IMR-90 (cell line): ENCODE measurements around the gene NCS1. TPM values are rescaled to one million over a fixed set of nuclear protein-coding genes. Genes with fewer than 3 reads are reported as not detected.

ENCODE experiments used
- ATAC-seq: fragments of 200-7000 bp; cut with Tn5 transposase; 2 replicates; pipeline ENCODE4 v1.9.1; 2020; ENCODE audit warnings: low read depth, mild to moderate bottlenecking, moderate library complexity
- BruUV-seq: library from RNA; stranded (reverse); fragments of 400-500 nt; replicated peaks from 2 replicates; lab custom pipeline; 2021; lab: Mats Ljungman, UMichigan
- CTCF ChIA-PET: fragments of 300-600 bp; formaldehyde crosslinking; extraction: SDS; loops from one replicate; lab custom pipeline; 2021; ENCODE audit warnings: antibody characterized with exemption; lab: Yijun Ruan, JAX
- POLR2A ChIA-PET: fragments of 300-600 bp; sonication (Branson Sonifier 250); formaldehyde crosslinking; loops from one replicate; lab custom pipeline; 2022; ENCODE audit warnings: antibody characterized with exemption; ENCODE audit not compliant: unreplicated experiment; lab: Charles Lee
- DNase-seq: peaks from one replicate; pipeline ENCODE4 v3.0.0; 2013
- H2AFZ ChIP-seq: replicated peaks from 2 replicates; pipeline ENCODE3; 2013; ENCODE audit warnings: low read length, mild to moderate bottlenecking; ENCODE audit not compliant: poor library complexity
- H2AK5ac ChIP-seq: 2 replicates; pipeline ENCODE4 v1.6.1; 2013; ENCODE audit warnings: low read depth, low read length, inconsistent platforms
- H2AK9ac ChIP-seq: replicated peaks from 2 replicates; pipeline ENCODE3; 2013; ENCODE audit warnings: mild to moderate bottlenecking, low read depth, low read length, moderate library complexity; ENCODE audit not compliant: poor library complexity
- H2BK120ac ChIP-seq: 2 replicates; pipeline ENCODE4 v1.6.1; 2013; ENCODE audit warnings: low read depth, low read length, inconsistent platforms
- H2BK15ac ChIP-seq: 3 replicates; pipeline ENCODE4 v1.6.1; 2013; ENCODE audit warnings: low read depth, low read length, inconsistent platforms
- H2BK20ac ChIP-seq: 2 replicates; pipeline ENCODE4 v1.6.1; 2013; ENCODE audit warnings: low read depth, mild to moderate bottlenecking, inconsistent platforms, low read length, moderate library complexity
- H2BK5ac ChIP-seq: 2 replicates; pipeline ENCODE4 v1.6.1; 2013; ENCODE audit warnings: mild to moderate bottlenecking, low read depth, low read length, inconsistent platforms; ENCODE audit not compliant: poor library complexity, severe bottlenecking
- H3K14ac ChIP-seq: replicated peaks from 2 replicates; pipeline ENCODE4 v1.6.1; 2013; ENCODE audit warnings: low read depth, low read length, inconsistent platforms
- H3K18ac ChIP-seq: 2 replicates; pipeline ENCODE4 v1.6.1; 2013; ENCODE audit warnings: low read depth, low read length, control low read depth
- H3K23ac ChIP-seq: 2 replicates; pipeline ENCODE4 v1.6.1; 2013; ENCODE audit warnings: low read depth, low read length, inconsistent platforms
- H3K27ac ChIP-seq: 2 replicates; pipeline ENCODE4 v1.5.1; 2013; ENCODE audit warnings: mild to moderate bottlenecking, control low read depth, low read length; ENCODE audit not compliant: insufficient read depth
- H3K27me3 ChIP-seq: 2 replicates; pipeline ENCODE4 v1.6.1; 2013; ENCODE audit warnings: low read length; ENCODE audit not compliant: control insufficient read depth, insufficient read depth
- H3K36me3 ChIP-seq: 2 replicates; pipeline ENCODE4 v1.6.1; 2013; ENCODE audit warnings: low read length, mixed read lengths; ENCODE audit not compliant: control insufficient read depth, insufficient read depth
- H3K4ac ChIP-seq: 2 replicates; pipeline ENCODE4 v1.6.1; 2013; ENCODE audit warnings: low read depth, low read length, inconsistent platforms
- H3K4me1 ChIP-seq: 2 replicates; pipeline ENCODE4 v1.6.1; 2013; ENCODE audit warnings: low read length, mixed read lengths; ENCODE audit not compliant: control insufficient read depth, insufficient read depth
- H3K4me2 ChIP-seq: 2 replicates; pipeline ENCODE4 v1.6.1; 2013; ENCODE audit warnings: low read depth, mild to moderate bottlenecking, control low read depth, low read length, moderate library complexity
- H3K4me3 ChIP-seq: 2 replicates; pipeline ENCODE4 v1.5.1; 2013; ENCODE audit warnings: low read depth, mild to moderate bottlenecking, control low read depth, low read length, moderate library complexity; ENCODE audit not compliant: insufficient read depth
- H3K56ac ChIP-seq: 2 replicates; pipeline ENCODE4 v1.6.1; 2013; ENCODE audit warnings: low read length, inconsistent platforms; ENCODE audit not compliant: insufficient read depth; ENCODE audit errors: extremely low read depth
- H3K79me1 ChIP-seq, 2 experiments: 2 replicates each; pipeline ENCODE4 v1.6.1; 2013; ENCODE audit warnings: low read length in 2 of 2, inconsistent platforms in 1 of 2, low read depth in 1 of 2
- H3K9ac ChIP-seq: 2 replicates; pipeline ENCODE4 v1.6.1; 2013; ENCODE audit warnings: low read depth, low read length, control low read depth
- H3K9me1 ChIP-seq: 2 replicates; pipeline ENCODE4 v1.6.1; 2013; ENCODE audit warnings: low read length, inconsistent platforms; ENCODE audit not compliant: insufficient read depth
- H3K9me3 ChIP-seq: 2 replicates; pipeline ENCODE4 v1.6.1; 2013; ENCODE audit warnings: low read length; ENCODE audit not compliant: control insufficient read depth, insufficient read depth
- H4K20me1 ChIP-seq: 2 replicates; pipeline ENCODE4 v1.6.1; 2013; ENCODE audit warnings: low read length, inconsistent platforms; ENCODE audit not compliant: insufficient read depth
- H4K5ac ChIP-seq: 2 replicates; pipeline ENCODE4 v1.6.1; 2013; ENCODE audit warnings: mild to moderate bottlenecking, low read depth, low read length, control low read depth
- H4K8ac ChIP-seq, 2 experiments: 2 replicates each; pipeline ENCODE4 v1.6.1; 2013; ENCODE audit warnings: low read depth in 2 of 2, low read length in 2 of 2, control low read depth in 1 of 2, inconsistent platforms in 1 of 2
- H4K91ac ChIP-seq: 2 replicates; pipeline ENCODE4 v1.6.1; 2013; ENCODE audit warnings: low read depth, low read length, inconsistent platforms; ENCODE audit not compliant: insufficient read depth
- FOS ChIP-seq: fragments of 150-350 bp; IDR thresholded peaks from 2 replicates; pipeline ENCODE4 v1.6.1; 2016; ENCODE audit warnings: low read depth, low read length
- MAFK ChIP-seq: IDR thresholded peaks from 2 replicates; pipeline ENCODE4 v1.6.1; 2012; ENCODE audit warnings: low read depth, low read length, improper control_type of control experiment
- MAZ ChIP-seq: IDR thresholded peaks from 2 replicates; pipeline ENCODE4 v1.6.1; 2012; ENCODE audit warnings: low read depth, mild to moderate bottlenecking, low read length, improper control_type of control experiment, moderate library complexity, borderline replicate concordance
- RAD21 ChIP-seq: IDR thresholded peaks from 2 replicates; pipeline ENCODE4 v1.6.1; 2012; ENCODE audit warnings: low read length, improper control_type of control experiment
- RFX5 ChIP-seq: IDR thresholded peaks from 2 replicates; pipeline ENCODE4 v1.8.0; 2012; ENCODE audit warnings: low read depth, mild to moderate bottlenecking, low read length, moderate library complexity
- WGBS, 2 experiments: methylation state at CpG; one replicate each; pipeline versions ENCODE4 v1.1.5 to v1.1.7; 2013; ENCODE audit warnings: missing lambda C conversion rate in 2 of 2; ENCODE audit not compliant: insufficient read length in 1 of 2; ENCODE audit errors: extremely low coverage in 2 of 2; 5-methylcytosine and 5-hydroxymethylcytosine counted together
- dilution Hi-C: fragments of 300-500 bp; cut with HindIII; formaldehyde crosslinking; loops from one replicate; pipeline ENCODE4 v1.14.3; 2018; ENCODE audit warnings: low sequenced_read_pairs; ENCODE audit not compliant: unreplicated experiment
- in situ Hi-C: fragments of 300-500 bp; cut with MboI; formaldehyde crosslinking; loops from 3 replicates; pipeline ENCODE4 v1.14.3; 2019; ENCODE audit warnings: low sequenced_read_pairs, inconsistent platforms, mixed read lengths
- intact Hi-C: fragments of 100-400 bp; cut with micrococcal nuclease; formaldehyde crosslinking; loops from 2 replicates; pipeline ENCODE4 v1.10.0; 2022
- polyA plus RNA-seq, 3 experiments: library from polyadenylated mRNA; depleted of rRNA; stranded (reverse); fragments of >200 nt; gene quantifications; 2 replicates each; pipeline ENCODE4 v1.2.3, GENCODE V29; 2012; ENCODE audit warnings: low replicate concordance in 1 of 3
- total RNA-seq: library from RNA; depleted of rRNA; stranded (reverse); fragments of >200 nt; gene quantifications from 2 replicates; pipeline ENCODE4 v1.2.3, GENCODE V29; 2012
- TF ChIP-seq, protein P1 (sequence below): fragments of 150-350 bp; IDR thresholded peaks from 2 replicates; pipeline ENCODE4 v1.6.1; 2017; ENCODE audit warnings: mild to moderate bottlenecking, antibody characterized with exemption, low read length, low read depth

Gene NCS1
- total and polyA plus RNA-seq, 2 of the 4 experiments (the other 2 are of a cell fraction): 41.0 to 60.5 TPM

DNA sequence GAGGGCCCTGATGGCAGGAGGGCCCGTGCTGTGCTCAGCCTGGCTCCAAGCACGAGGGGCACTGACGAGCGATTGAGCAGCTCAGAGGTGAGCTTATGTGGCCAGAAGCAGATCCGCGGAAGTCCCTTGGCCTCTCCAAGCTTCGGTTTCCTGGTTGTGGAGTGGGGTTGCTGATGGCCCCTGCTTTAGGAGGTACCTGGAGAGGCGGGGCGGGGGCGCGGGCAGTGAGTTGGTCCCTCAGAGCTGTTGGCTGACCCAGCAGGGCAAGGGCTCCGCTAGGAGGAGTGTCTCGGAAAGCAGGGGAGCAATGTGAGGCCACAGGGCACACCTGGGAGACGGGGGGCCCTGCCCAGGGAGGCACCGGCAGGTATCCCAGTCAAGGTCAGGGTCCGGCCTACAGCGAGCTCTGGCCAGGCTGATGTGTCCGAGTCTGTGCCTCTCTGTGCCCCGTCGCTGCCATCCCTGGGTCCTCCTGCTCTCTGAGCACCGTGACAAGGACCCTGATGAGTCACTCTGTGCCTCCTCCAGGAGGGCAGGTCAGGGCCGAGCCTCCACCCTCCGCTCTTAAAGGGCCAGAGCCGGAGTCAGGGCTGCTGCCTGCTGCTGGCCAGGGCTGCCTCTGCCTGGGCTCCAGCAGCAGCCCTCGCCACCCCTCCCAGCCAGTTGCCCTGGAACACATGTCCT lies 14.8 kb downstream of the NCS1 start:
- in situ Hi-C loops (no loop called here), dilution Hi-C loops (no loop called here), intact Hi-C loops (no loop called here)
- Histone ChIP-seq H4K5ac (no peak overlapping the region), H3K4me2 (peak overlapping the region; percentile 66), H3K14ac (peak overlapping the region; percentile 68; the same call in 1 of the 2 replicates), H3K23ac (peak overlapping the region; percentile 40; the same call in 1 of the 2 replicates), H2BK20ac (peak overlapping the region; percentile 75), H4K20me1 (peaks cover 64% of the 10 kb centered on the region), H3K36me3 (no peaks in the 10 kb centered on the region), H2AK9ac (peak overlapping the region; percentile 94), H3K4ac (peak overlapping the region; percentile 81), H3K18ac (no peak overlapping the region), H2BK15ac (peak overlapping the region; percentile 55; the same call in 1 of the 3 replicates), H3K4me1 (peaks cover 41% of the 10 kb centered on the region), H4K8ac (peak overlapping the region in 1 of 2 experiments; percentile 36; a peak in 1 of 4 replicates), H3K79me1 (peaks cover 27 to 88% of the 10 kb centered on the region in 2 experiments), H3K9me3 (no peaks in the 10 kb centered on the region), H3K9me1 (peaks cover 46% of the 10 kb centered on the region), H2AK5ac (peak overlapping the region; percentile 91), H3K27me3 (no peaks in the 10 kb centered on the region), H2BK5ac (peak overlapping the region; percentile 78), H3K9ac (no peak overlapping the region), H3K27ac (peak overlapping the region; percentile 49), H3K56ac (no peak overlapping the region), H3K4me3 (no peak overlapping the region), H2AFZ (peak overlapping the region; percentile 62), H4K91ac (peak overlapping the region; percentile 70), H2BK120ac (peak overlapping the region; percentile 73)
- ChIA-PET CTCF (no interaction called here), POLR2A (no interaction called here)
- DNase-seq (peak; percentile 55), ATAC-seq (peak; percentile 62)
- TF ChIP-seq, protein P1, sequence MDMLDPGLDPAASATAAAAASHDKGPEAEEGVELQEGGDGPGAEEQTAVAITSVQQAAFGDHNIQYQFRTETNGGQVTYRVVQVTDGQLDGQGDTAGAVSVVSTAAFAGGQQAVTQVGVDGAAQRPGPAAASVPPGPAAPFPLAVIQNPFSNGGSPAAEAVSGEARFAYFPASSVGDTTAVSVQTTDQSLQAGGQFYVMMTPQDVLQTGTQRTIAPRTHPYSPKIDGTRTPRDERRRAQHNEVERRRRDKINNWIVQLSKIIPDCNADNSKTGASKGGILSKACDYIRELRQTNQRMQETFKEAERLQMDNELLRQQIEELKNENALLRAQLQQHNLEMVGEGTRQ: no peak
- TF ChIP-seq RAD21: no peak
- 0 out of 2 replicates have a peak, but pooled peaks have one; percentile 19 for TF ChIP-seq MAZ
- no peak for TF ChIP-seq RFX5
- no peak for TF ChIP-seq MAFK
- TF ChIP-seq FOS: peak; percentile 57
- no TSS peak for BruUV-seq
- WGBS, 2 experiments: 57% methylated on average over 10 of the region's 25 CpGs; no CpG with 5 or more reads in 1 of the 2 experiments
